ENCODE results near the gene C2CD5. TPM values are rescaled to one million over a fixed set of nuclear protein-coding genes. Genes with fewer than 3 reads are reported as not detected.

The C2CD5 gene
- total and polyA plus RNA-seq, 5 donors from 2014 or later, result 12.8 to 40.0 (median 21.4) TPM

DNA sequence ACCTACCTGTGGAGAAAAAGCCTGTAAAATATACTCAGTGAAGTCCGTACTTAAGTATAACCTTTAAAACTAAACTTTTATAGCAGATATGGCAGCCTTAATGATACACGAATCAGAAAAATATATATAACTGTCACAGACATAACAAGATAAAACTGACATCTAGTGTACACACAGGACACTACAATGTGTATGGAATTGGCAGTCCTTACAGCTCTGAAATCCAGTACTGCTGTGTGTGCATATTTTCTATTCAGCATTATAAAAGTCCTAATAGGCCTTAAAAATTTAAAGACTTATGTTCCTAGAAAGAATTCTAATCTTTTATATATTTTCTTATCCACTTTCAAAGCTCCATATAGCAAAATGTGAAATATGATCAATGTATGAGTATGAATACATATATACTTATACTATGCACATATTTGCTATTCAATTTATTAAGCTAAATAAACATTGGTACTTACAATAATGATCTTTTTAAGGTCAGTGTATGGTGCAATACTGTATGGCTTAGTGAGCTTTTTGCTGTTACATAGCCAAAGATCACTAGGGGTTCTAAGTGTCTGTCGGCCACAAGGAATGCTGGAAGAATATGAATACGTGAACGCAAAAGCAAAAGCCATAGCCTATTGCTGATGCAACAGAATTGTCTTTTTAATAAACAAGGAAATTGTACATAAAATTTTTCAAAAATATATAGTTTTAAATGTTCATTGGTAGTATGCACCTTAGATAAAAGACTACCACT lies 69.2 kb downstream of the C2CD5 start:
- peaks cover 13 to 19% (median 17%) of the 10 kb centered on the region in 4 donors for H3K4me1 Mint-ChIP-seq
- no peak for ATAC-seq (ENCODE audit: low read depth in 2 of 2)
- no peaks in the 10 kb centered on the region for H3K27me3 ChIP-seq (ENCODE audit: control insufficient read depth, insufficient read depth, low read length)
- no peak overlapping the region for H3K4me3 Mint-ChIP-seq
- H3K36me3 Mint-ChIP-seq, result peaks cover 29% of the 10 kb centered on the region
- peaks cover 40% of the 10 kb centered on the region for H3K36me3 ChIP-seq (ENCODE audit: control insufficient read depth, insufficient read depth, low read length)
- H3K9me3 Mint-ChIP-seq, result no peaks in the 10 kb centered on the region
- no peaks in the 10 kb centered on the region for H3K9me3 ChIP-seq (ENCODE audit: control insufficient read depth in 2 of 2, low read length in 2 of 2)
- H3K27ac Mint-ChIP-seq, result no peak overlapping the region
- no peaks in the 10 kb centered on the region for H3K27me3 Mint-ChIP-seq
- no peaks in the 10 kb centered on the region for H3K4me1 ChIP-seq (ENCODE audit: control insufficient read depth, insufficient read depth, low read length, poor library complexity, severe bottlenecking)
- H3K4me3 ChIP-seq (ENCODE audit: low read depth, low read length), result no peak overlapping the region
- DNase-seq, result no peak
- no peak overlapping the region for H3K27ac ChIP-seq (ENCODE audit: insufficient read depth, low read length, poor library complexity, severe bottlenecking)

DNA sequence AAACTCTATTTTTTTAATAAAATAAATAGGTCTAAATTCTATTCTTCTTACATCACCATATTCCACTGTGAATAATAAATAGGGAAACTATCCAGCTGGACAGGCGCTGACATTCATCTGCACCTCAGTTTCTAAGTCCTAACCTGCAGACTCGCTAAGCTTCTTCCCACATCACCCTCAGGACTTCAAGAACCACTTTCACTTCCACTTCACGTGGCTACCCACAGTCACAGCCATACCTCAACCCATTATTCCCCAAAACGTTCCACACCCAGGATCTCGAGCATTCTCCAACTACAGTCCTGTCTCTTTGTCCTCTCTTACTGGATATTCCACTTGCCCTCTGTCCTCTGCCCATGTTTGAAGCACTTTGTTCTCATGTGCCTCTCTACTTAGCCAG lies 71.1 kb downstream of the C2CD5 start:
- Mint-ChIP-seq H3K4me1 (peaks cover 10 to 14% (median 12%) of the 10 kb centered on the region in 4 donors), H3K27me3 (no peaks in the 10 kb centered on the region), H3K27ac (peak overlapping the region in 1 of 3 donors; percentile 7), H3K9me3 (no peaks in the 10 kb centered on the region), H3K36me3 (peaks cover 37% of the 10 kb centered on the region), H3K4me3 (no peak overlapping the region)
- Histone ChIP-seq H3K27me3 (ENCODE audit: control insufficient read depth, insufficient read depth, low read length) (no peaks in the 10 kb centered on the region), H3K9me3 (ENCODE audit: control insufficient read depth in 2 of 2, low read length in 2 of 2) (no peaks in the 10 kb centered on the region), H3K4me3 (ENCODE audit: low read depth, low read length) (no peak overlapping the region), H3K4me1 (ENCODE audit: control insufficient read depth, insufficient read depth, low read length, poor library complexity, severe bottlenecking) (no peaks in the 10 kb centered on the region), H3K36me3 (ENCODE audit: control insufficient read depth, insufficient read depth, low read length) (peaks cover 52% of the 10 kb centered on the region), H3K27ac (ENCODE audit: insufficient read depth, low read length, poor library complexity, severe bottlenecking) (no peak overlapping the region)
- no peak for ATAC-seq (ENCODE audit: low read depth in 2 of 2)
- DNase-seq, result no peak

DNA sequence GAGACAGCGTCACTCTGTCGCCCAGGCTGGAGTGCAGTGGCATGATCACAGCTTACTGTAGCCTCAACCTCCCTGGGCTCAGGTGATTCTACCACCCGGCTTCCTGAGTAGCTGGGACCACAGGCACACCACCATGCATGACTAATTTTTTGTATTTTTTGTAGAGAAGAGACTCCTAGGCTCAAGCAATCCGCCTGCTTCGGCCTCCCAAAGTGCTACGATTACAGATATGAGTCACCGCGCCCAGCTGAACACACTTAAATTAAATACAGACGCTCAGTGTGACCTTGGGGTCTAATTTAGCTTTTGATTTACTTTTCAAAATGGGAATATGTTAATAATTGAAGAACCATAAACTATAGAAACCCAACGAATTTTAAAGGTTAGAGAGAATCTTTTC lies 77.2 kb downstream of the C2CD5 start:
- peaks cover 31% of the 10 kb centered on the region for H3K36me3 ChIP-seq (ENCODE audit: control insufficient read depth, insufficient read depth, low read length)
- Mint-ChIP-seq H3K9me3 (no peaks in the 10 kb centered on the region), H3K27me3 (no peaks in the 10 kb centered on the region), H3K4me1 (peaks cover 0 to 7% (median 3%) of the 10 kb centered on the region in 4 donors), H3K27ac (no peak overlapping the region), H3K4me3 (no peak overlapping the region), H3K36me3 (peaks cover 37% of the 10 kb centered on the region)
- DNase-seq, result no peak
- no peak for ATAC-seq (ENCODE audit: low read depth in 2 of 2)
- no peaks in the 10 kb centered on the region for H3K9me3 ChIP-seq (ENCODE audit: control insufficient read depth in 2 of 2, low read length in 2 of 2)
- no peak overlapping the region for H3K27ac ChIP-seq (ENCODE audit: insufficient read depth, low read length, poor library complexity, severe bottlenecking)
- H3K4me1 ChIP-seq (ENCODE audit: control insufficient read depth, insufficient read depth, low read length, poor library complexity, severe bottlenecking), result no peaks in the 10 kb centered on the region
- H3K27me3 ChIP-seq (ENCODE audit: control insufficient read depth, insufficient read depth, low read length), result no peaks in the 10 kb centered on the region
- H3K4me3 ChIP-seq (ENCODE audit: low read depth, low read length), result no peak overlapping the region

DNA sequence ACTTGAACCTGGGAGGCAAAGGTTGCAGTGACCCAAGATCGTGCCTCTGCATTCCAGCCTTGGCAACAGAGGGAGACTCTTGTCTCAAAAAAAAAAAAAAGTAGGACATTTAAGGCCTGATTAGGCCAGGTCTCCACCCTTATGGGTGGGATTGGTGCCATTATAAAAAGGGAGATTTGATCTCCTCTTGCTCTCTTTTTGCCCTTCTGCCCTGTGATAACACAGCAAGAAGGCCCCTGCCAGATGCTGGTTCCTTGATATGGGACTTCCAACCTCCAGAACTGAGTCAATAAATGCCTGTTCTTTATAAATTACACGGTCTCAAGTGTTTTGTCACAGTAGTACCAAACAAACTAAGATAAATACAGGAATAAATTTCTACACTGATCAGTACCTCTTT lies 81.0 kb downstream of the C2CD5 start:
- no peak overlapping the region for H3K4me3 Mint-ChIP-seq
- Histone ChIP-seq H3K4me1 (ENCODE audit: control insufficient read depth, insufficient read depth, low read length, poor library complexity, severe bottlenecking) (no peaks in the 10 kb centered on the region), H3K36me3 (ENCODE audit: control insufficient read depth, insufficient read depth, low read length) (peaks cover 8% of the 10 kb centered on the region), H3K27ac (ENCODE audit: insufficient read depth, low read length, poor library complexity, severe bottlenecking) (no peak overlapping the region), H3K9me3 (ENCODE audit: control insufficient read depth in 2 of 2, low read length in 2 of 2) (no peaks in the 10 kb centered on the region), H3K4me3 (ENCODE audit: low read depth, low read length) (no peak overlapping the region), H3K27me3 (ENCODE audit: control insufficient read depth, insufficient read depth, low read length) (no peaks in the 10 kb centered on the region)
- no peaks in the 10 kb centered on the region for H3K9me3 Mint-ChIP-seq
- DNase-seq, result no peak
- peak overlapping the region in 1 of 3 donors; percentile 47 for H3K27ac Mint-ChIP-seq
- peaks cover 4 to 9% (median 7%) of the 10 kb centered on the region in 4 donors for H3K4me1 Mint-ChIP-seq
- H3K36me3 Mint-ChIP-seq, result peaks cover 19% of the 10 kb centered on the region
- no peaks in the 10 kb centered on the region for H3K27me3 Mint-ChIP-seq
- ATAC-seq (ENCODE audit: low read depth in 2 of 2), result no peak

DNA sequence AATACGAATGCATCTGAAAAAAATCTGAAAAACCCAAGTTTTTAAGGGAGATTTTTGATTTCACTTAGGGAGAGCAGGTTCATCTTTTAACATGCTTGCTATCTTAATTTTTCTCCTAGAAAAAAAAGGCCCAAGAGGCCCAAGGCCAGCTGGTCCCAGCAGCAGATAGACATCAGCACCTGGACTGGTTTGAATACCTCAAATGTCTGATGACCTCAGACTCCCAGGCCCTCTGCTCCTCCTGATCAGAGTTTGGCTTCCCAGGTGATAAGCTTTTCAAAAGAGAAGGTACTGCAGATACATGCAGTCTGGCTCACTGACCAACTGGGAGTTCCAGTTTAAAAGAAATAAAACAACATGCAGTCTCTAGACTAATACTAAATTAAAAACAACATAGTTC lies 82.6 kb downstream of the C2CD5 start:
- ATAC-seq (ENCODE audit: low read depth in 2 of 2) (no peak), DNase-seq (no peak)
- Histone ChIP-seq H3K27ac (ENCODE audit: insufficient read depth, low read length, poor library complexity, severe bottlenecking) (no peak overlapping the region), H3K36me3 (ENCODE audit: control insufficient read depth, insufficient read depth, low read length) (peaks cover 5% of the 10 kb centered on the region), H3K4me1 (ENCODE audit: control insufficient read depth, insufficient read depth, low read length, poor library complexity, severe bottlenecking) (no peaks in the 10 kb centered on the region), H3K27me3 (ENCODE audit: control insufficient read depth, insufficient read depth, low read length) (no peaks in the 10 kb centered on the region), H3K4me3 (ENCODE audit: low read depth, low read length) (no peak overlapping the region), H3K9me3 (ENCODE audit: control insufficient read depth in 2 of 2, low read length in 2 of 2) (no peaks in the 10 kb centered on the region)
- H3K36me3 Mint-ChIP-seq, result peaks cover 22% of the 10 kb centered on the region
- no peaks in the 10 kb centered on the region for H3K9me3 Mint-ChIP-seq
- H3K4me3 Mint-ChIP-seq, result no peak overlapping the region
- peak overlapping the region in 2 of 3 donors; percentile 43 to 62 for H3K27ac Mint-ChIP-seq
- H3K4me1 Mint-ChIP-seq, result peaks cover 4 to 9% (median 7%) of the 10 kb centered on the region in 4 donors
- H3K27me3 Mint-ChIP-seq, result no peaks in the 10 kb centered on the region

DNA sequence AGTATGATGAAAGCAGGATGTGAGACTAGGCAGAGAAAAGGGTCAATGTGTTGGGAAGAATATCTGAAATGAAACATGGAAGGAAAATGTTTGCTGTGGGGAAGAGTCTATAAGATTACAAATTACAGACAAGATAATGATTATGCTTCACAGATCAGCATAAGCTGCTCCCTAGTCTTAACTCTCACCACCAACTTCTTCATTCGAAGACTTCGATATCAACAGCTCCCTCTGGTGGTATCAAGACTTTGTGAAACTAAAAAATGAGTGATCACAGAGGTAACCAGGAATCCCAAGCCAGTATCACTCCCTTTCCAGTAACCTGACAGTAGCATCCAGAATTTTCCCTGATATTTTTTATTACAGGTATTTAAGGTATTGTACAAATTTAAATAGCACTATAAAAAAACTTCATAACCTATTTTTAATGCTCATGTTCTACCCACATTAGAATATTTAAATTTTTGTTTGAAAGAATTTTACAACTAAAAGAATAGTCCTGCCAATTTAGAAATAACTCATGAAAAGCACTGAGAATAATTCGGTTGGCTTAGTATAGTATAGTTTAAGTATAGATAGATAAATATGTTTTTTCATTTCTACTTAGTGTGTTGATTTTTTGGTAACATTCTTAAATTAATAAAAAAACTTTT lies 84.4 kb downstream of the C2CD5 start:
- Mint-ChIP-seq H3K9me3 (no peaks in the 10 kb centered on the region), H3K36me3 (peaks cover 13% of the 10 kb centered on the region), H3K4me1 (peaks cover 4 to 7% (median 6%) of the 10 kb centered on the region in 4 donors), H3K27ac (no peak overlapping the region), H3K4me3 (no peak overlapping the region), H3K27me3 (no peaks in the 10 kb centered on the region)
- Histone ChIP-seq H3K27me3 (ENCODE audit: control insufficient read depth, insufficient read depth, low read length) (no peaks in the 10 kb centered on the region), H3K4me3 (ENCODE audit: low read depth, low read length) (no peak overlapping the region), H3K36me3 (ENCODE audit: control insufficient read depth, insufficient read depth, low read length) (peaks cover 5% of the 10 kb centered on the region), H3K9me3 (ENCODE audit: control insufficient read depth in 2 of 2, low read length in 2 of 2) (no peaks in the 10 kb centered on the region), H3K4me1 (ENCODE audit: control insufficient read depth, insufficient read depth, low read length, poor library complexity, severe bottlenecking) (no peaks in the 10 kb centered on the region), H3K27ac (ENCODE audit: insufficient read depth, low read length, poor library complexity, severe bottlenecking) (no peak overlapping the region)
- peak; percentile 59 to 70 for ATAC-seq (ENCODE audit: low read depth in 2 of 2)
- DNase-seq, result peak in 2 of 3 donors; percentile 51 to 57

DNA sequence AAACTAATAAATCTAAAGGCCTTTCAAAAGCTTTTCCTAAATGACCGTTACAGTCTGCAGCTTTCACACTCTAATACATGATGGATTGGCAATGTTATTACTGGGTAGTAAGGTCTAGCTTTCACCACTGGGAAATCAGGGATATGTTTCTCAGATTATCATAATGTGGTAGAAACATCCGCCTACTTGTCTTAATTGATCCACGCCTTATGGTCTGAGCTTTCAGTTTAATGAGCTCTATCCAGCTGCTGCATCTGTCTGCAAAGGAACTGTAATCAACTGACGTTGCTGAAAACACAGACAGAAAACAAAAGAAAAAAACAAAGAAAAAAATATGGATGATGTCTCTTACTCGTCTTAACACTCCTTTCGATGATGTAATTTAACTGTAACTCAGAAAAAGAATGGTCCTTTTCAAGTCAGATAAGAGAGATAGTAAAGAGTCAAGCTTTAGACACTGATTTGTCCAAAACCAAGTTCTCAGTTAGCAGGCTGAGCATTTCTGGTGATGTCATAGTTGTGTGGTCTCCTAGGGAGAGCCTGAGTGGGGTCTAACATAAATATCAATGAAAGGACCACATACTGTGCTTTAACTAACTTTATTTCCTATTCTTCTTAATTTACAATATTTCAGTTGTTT lies 85.9 kb downstream of the C2CD5 start:
- H3K4me1 Mint-ChIP-seq, result peaks cover 2 to 6% (median 5%) of the 10 kb centered on the region in 4 donors
- ATAC-seq (ENCODE audit: low read depth in 2 of 2), result no peak

More for the DNA sequence above, 85.9 kb downstream of the C2CD5 start:
- Histone ChIP-seq H3K27ac (ENCODE audit: insufficient read depth, low read length, poor library complexity, severe bottlenecking) (no peak overlapping the region), H3K4me1 (ENCODE audit: control insufficient read depth, insufficient read depth, low read length, poor library complexity, severe bottlenecking) (no peaks in the 10 kb centered on the region), H3K27me3 (ENCODE audit: control insufficient read depth, insufficient read depth, low read length) (no peaks in the 10 kb centered on the region), H3K36me3 (ENCODE audit: control insufficient read depth, insufficient read depth, low read length) (peaks cover 8% of the 10 kb centered on the region), H3K4me3 (ENCODE audit: low read depth, low read length) (no peak overlapping the region), H3K9me3 (ENCODE audit: control insufficient read depth in 2 of 2, low read length in 2 of 2) (no peaks in the 10 kb centered on the region)
- H3K9me3 Mint-ChIP-seq, result no peaks in the 10 kb centered on the region
- no peak overlapping the region for H3K27ac Mint-ChIP-seq
- DNase-seq, result no peak
- no peak overlapping the region for H3K4me3 Mint-ChIP-seq
- peaks cover 8% of the 10 kb centered on the region for H3K36me3 Mint-ChIP-seq
- no peaks in the 10 kb centered on the region for H3K27me3 Mint-ChIP-seq

Measured in CD4-positive, CD25-positive, alpha-beta regulatory T cell (primary cell).